Uterus (tissue), 4 donors: ENCODE results near the gene DAP. TPM values are rescaled to one million over a fixed set of nuclear protein-coding genes. Genes with fewer than 3 reads are reported as not detected.

Source experiments
- DNase-seq, 2 donors: peaks; one replicate each; pipeline ENCODE4 v3.0.0-alpha.2; 2019 to 2020
- H3K27ac ChIP-seq, 2 donors: fragments of 200-600 bp; sonication (generic); 1 replicate in 1 of 2; 2 replicates in 1 of 2; pipeline ENCODE4 v1.5.1; 2016 to 2018
- H3K27me3 ChIP-seq, 2 donors: fragments of 200-600 bp; sonication (generic); one replicate each; pipeline ENCODE4 v1.5.1; 2018 to 2019; ENCODE audit warnings: control low read depth in 1 of 2
- H3K36me3 ChIP-seq, 2 donors: fragments of 200-600 bp; sonication (generic); one replicate each; pipeline ENCODE4 v1.5.1; 2019; ENCODE audit warnings: control low read depth in 1 of 2
- H3K4me1 ChIP-seq, 2 donors: fragments of 200-600 bp; sonication (generic); one replicate each; pipeline ENCODE4 v1.5.1; 2018 to 2019; ENCODE audit warnings: control low read depth in 1 of 2
- H3K4me3 ChIP-seq, 2 donors: fragments of 200-600 bp; sonication (generic); 1 replicate in 1 of 2; 2 replicates in 1 of 2; pipeline ENCODE4 v1.5.1; 2018 to 2019; ENCODE audit warnings: mild to moderate bottlenecking in 1 of 2
- H3K9me3 ChIP-seq, 2 donors: fragments of 200-600 bp; sonication (generic); one replicate each; pipeline ENCODE4 v1.5.1; 2019; ENCODE audit warnings: control low read depth in 1 of 2
- POLR2A ChIP-seq, 2 donors: fragments of 450-650 bp; IDR thresholded peaks; one replicate each; pipeline ENCODE4 v1.6.1; 2016; ENCODE audit warnings: antibody characterized with exemption in 2 of 2, mild to moderate bottlenecking in 1 of 2, moderate library complexity in 1 of 2
- intact Hi-C: fragments of 100-400 bp; cut with DNase I; formaldehyde crosslinking; loops from one replicate; pipeline ENCODE4 v1.15.1; 2023; ENCODE audit warnings: low total_unique reads
- total RNA-seq, 4 donors: library from RNA; depleted of rRNA in 3 of 4; stranded (reverse); fragments of >200 nt in 3 of 4; gene quantifications; one replicate each; pipeline versions ENCODE4 v1.1.0 to v1.2.4, GENCODE V29; 2014 to 2023
- TF ChIP-seq, protein P1 (sequence below), 4 experiments: fragments of 200-600 bp in 2 of 4; fragments of 450-650 bp in 2 of 4; sonication (generic) in 2 of 4; IDR thresholded peaks; one replicate each; pipeline ENCODE4 v1.5.1; 2016 to 2019; ENCODE audit warnings: antibody characterized with exemption in 4 of 4, mild to moderate bottlenecking in 2 of 4, moderate library complexity in 1 of 4
- donor health status: DM: yes; HTN: yes; CAD: no.

Gene DAP
- total RNA-seq, 4 donors from 2014 or later, result 38.2 to 83.9 (median 50.0) TPM

DNA sequence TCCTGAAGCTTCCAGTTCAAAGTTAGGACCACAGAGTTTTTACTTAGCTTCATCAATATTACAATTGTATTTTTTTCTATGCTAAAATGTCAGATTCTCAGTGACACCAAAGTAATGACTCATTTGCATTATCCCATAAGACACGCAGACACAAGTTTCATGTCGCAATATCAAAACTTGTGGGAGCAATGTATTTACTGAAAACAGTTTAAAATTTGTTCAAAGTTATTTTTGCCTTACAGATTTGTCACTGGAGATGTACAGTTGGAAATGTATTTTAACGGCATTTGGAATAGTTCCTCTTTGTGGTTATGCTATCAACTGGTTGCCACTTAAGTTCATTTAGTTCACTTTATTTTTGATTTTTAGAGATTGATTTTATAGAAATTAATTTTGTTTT, 36.2 kb upstream of the DAP start:
- no peak overlapping the region for H3K27ac ChIP-seq
- H3K27me3 ChIP-seq, result no peaks in the 10 kb centered on the region
- TF ChIP-seq, protein P1, sequence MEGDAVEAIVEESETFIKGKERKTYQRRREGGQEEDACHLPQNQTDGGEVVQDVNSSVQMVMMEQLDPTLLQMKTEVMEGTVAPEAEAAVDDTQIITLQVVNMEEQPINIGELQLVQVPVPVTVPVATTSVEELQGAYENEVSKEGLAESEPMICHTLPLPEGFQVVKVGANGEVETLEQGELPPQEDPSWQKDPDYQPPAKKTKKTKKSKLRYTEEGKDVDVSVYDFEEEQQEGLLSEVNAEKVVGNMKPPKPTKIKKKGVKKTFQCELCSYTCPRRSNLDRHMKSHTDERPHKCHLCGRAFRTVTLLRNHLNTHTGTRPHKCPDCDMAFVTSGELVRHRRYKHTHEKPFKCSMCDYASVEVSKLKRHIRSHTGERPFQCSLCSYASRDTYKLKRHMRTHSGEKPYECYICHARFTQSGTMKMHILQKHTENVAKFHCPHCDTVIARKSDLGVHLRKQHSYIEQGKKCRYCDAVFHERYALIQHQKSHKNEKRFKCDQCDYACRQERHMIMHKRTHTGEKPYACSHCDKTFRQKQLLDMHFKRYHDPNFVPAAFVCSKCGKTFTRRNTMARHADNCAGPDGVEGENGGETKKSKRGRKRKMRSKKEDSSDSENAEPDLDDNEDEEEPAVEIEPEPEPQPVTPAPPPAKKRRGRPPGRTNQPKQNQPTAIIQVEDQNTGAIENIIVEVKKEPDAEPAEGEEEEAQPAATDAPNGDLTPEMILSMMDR (IDR thresholded peaks at IDR 0.05), result no peak
- no peak for TF ChIP-seq POLR2A (IDR thresholded peaks at IDR 0.05)
- H3K4me1 ChIP-seq, result no peaks in the 10 kb centered on the region
- intact Hi-C loops, result loop anchor here (10.0 kb wide), 1 partner anchor 102 kb away; no protein-coding TSS in a partner anchor
- H3K36me3 ChIP-seq, result no peaks in the 10 kb centered on the region
- DNase-seq, result no peak
- no peak overlapping the region for H3K4me3 ChIP-seq
- no peaks in the 10 kb centered on the region for H3K9me3 ChIP-seq

GRCh38 chr5:10793785-10794184, 32.8 kb upstream of the DAP start:
- DNase-seq, result no peak
- no peaks in the 10 kb centered on the region for H3K36me3 ChIP-seq
- intact Hi-C loops, result loop anchor here (10.0 kb wide), 1 partner anchor 99 kb away; no protein-coding TSS in a partner anchor
- no peak overlapping the region for H3K27ac ChIP-seq
- TF ChIP-seq, protein P1 (IDR thresholded peaks at IDR 0.05), result no peak
- no peak for TF ChIP-seq POLR2A (IDR thresholded peaks at IDR 0.05)
- no peaks in the 10 kb centered on the region for H3K4me1 ChIP-seq
- H3K9me3 ChIP-seq, result no peaks in the 10 kb centered on the region
- no peak overlapping the region for H3K4me3 ChIP-seq
- no peaks in the 10 kb centered on the region for H3K27me3 ChIP-seq

DNA sequence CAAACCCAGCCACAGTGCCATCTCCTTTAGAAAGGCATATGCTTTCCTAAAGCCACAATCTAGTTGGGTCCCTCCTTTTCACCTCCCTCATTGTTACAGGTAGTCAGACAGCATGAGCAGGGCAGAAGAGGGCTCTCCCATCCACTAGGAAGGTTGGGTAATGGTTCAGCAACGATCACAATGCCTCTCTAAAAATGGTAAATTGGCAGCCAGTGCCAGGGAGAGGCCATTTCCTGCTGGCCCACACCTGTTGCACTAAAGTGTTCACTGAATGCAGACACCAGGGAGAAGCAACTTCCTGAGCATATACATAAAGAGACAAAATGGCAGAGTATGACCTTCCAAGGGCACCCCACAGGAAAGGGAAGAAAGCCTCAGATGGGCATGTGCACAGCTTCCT, 31.3 kb upstream of the DAP start:
- DNase-seq, result no peak
- no peaks in the 10 kb centered on the region for H3K4me1 ChIP-seq
- intact Hi-C loops, result loop anchor here (10.0 kb wide), 1 partner anchor 98 kb away; no protein-coding TSS in a partner anchor
- H3K36me3 ChIP-seq, result no peaks in the 10 kb centered on the region
- no peak overlapping the region for H3K27ac ChIP-seq
- no peak overlapping the region for H3K4me3 ChIP-seq
- no peaks in the 10 kb centered on the region for H3K9me3 ChIP-seq
- TF ChIP-seq, protein P1 (IDR thresholded peaks at IDR 0.05), result no peak
- no peak for TF ChIP-seq POLR2A (IDR thresholded peaks at IDR 0.05)
- H3K27me3 ChIP-seq, result no peaks in the 10 kb centered on the region

GRCh38 chr5:10789726-10790125, 28.7 kb upstream of the DAP start:
- DNase-seq, result no peak
- peak overlapping the region; percentile 71 to 83 for H3K27ac ChIP-seq
- no peaks in the 10 kb centered on the region for H3K27me3 ChIP-seq
- no peak overlapping the region for H3K4me3 ChIP-seq
- no peaks in the 10 kb centered on the region for H3K36me3 ChIP-seq
- intact Hi-C loops, result loop anchor here (10.0 kb wide), 1 partner anchor 95 kb away; no protein-coding TSS in a partner anchor
- TF ChIP-seq, protein P1 (IDR thresholded peaks at IDR 0.05), result no peak
- no peak for TF ChIP-seq POLR2A (IDR thresholded peaks at IDR 0.05)
- H3K9me3 ChIP-seq, result no peaks in the 10 kb centered on the region
- no peaks in the 10 kb centered on the region for H3K4me1 ChIP-seq

- DNase-seq, result peak; percentile 69 to 85
- no peak for TF ChIP-seq POLR2A (IDR thresholded peaks at IDR 0.05)
- TF ChIP-seq, protein P1 (IDR thresholded peaks at IDR 0.05), result no peak
- peak overlapping the region; percentile 71 to 83 for H3K27ac ChIP-seq
Observed at GRCh38 chr5:10789021-10789420, 28.0 kb upstream of the DAP start.

More at GRCh38 chr5:10789021-10789420, 28.0 kb upstream of the DAP start:
- Histone ChIP-seq H3K4me1 (no peaks in the 10 kb centered on the region), H3K9me3 (no peaks in the 10 kb centered on the region), H3K4me3 (no peak overlapping the region), H3K27me3 (no peaks in the 10 kb centered on the region), H3K36me3 (no peaks in the 10 kb centered on the region)
- intact Hi-C loops, result no loop called here
